GM19328 (cell line): ENCODE results near the gene LGALS7B.
A peak's percentile ranks its signal among the peaks of the same experiment; 100 is the strongest.
"Not testable (repeated sequence)": the region's sequence is repeated elsewhere in the genome, so short reads cannot be mapped to it uniquely, and the experiment has no call there.

Experiments used
- ATAC-seq: cut with Tn5 transposase; IDR thresholded peaks from one replicate; pipeline ENCODE4 v1.9.1; 2021; ENCODE audit warnings: mild to moderate bottlenecking, moderate library complexity; ENCODE audit not compliant: unreplicated experiment

LGALS7B gene

GRCh38 chr19:38816131-38816750 is 27.2 kb downstream of the LGALS7B start:
- ATAC-seq, result no peak

GRCh38 chr19:38817081-38817480 is 28.1 kb downstream of the LGALS7B start:
- ATAC-seq, result no peak

- no peak for ATAC-seq
Observed at GRCh38 chr19:38819231-38819920, 30.4 kb downstream of the LGALS7B start.

- ATAC-seq, result not testable (repeated sequence)
Observed at GRCh38 chr19:38821230-38821825, 32.3 kb downstream of the LGALS7B start.

- ATAC-seq, result not testable (repeated sequence)
Observed at GRCh38 chr19:38825936-38826335, 36.9 kb downstream of the LGALS7B start.

GRCh38 chr19:38826856-38827551 is 38.0 kb downstream of the LGALS7B start:
- ATAC-seq, result no peak

- not testable (repeated sequence) for ATAC-seq
Observed at GRCh38 chr19:38829203-38829602, 40.2 kb downstream of the LGALS7B start.

GRCh38 chr19:38830039-38830733 is 41.2 kb downstream of the LGALS7B start:
- no peak for ATAC-seq

- ATAC-seq, result peak; percentile 32
Observed at GRCh38 chr19:38831142-38831605, 42.2 kb downstream of the LGALS7B start.

- no peak for ATAC-seq
Observed at GRCh38 chr19:38833092-38833425, 44.1 kb downstream of the LGALS7B start.

GRCh38 chr19:38834104-38834490 is 45.1 kb downstream of the LGALS7B start:
- ATAC-seq, result no peak

GRCh38 chr19:38834590-38834989 is 45.6 kb downstream of the LGALS7B start:
- no peak for ATAC-seq

- no peak for ATAC-seq
Observed at GRCh38 chr19:38836159-38836982, 47.4 kb downstream of the LGALS7B start.

- no peak for ATAC-seq
Observed at GRCh38 chr19:38836983-38837626, 48.1 kb downstream of the LGALS7B start.

GRCh38 chr19:38837656-38838121 is 48.7 kb downstream of the LGALS7B start:
- no peak for ATAC-seq

GRCh38 chr19:38838208-38838985 is 49.4 kb downstream of the LGALS7B start:
- no peak for ATAC-seq

GRCh38 chr19:38838986-38839761 is 50.2 kb downstream of the LGALS7B start:
- no peak for ATAC-seq
